ENCODE measurements around the gene NRAP.

The NRAP gene

GRCh38 chr10:113631684-113632367, 32.0 kb downstream of the NRAP start:
- no peak for TF ChIP-seq ZNF274 (IDR thresholded peaks at IDR 0.05; ENCODE audit: low read depth, low read length)
- H3K4me3 ChIP-seq (ENCODE audit: low read length) = no peak overlapping the region

- no peak for TF ChIP-seq ZNF274 (IDR thresholded peaks at IDR 0.05; ENCODE audit: low read depth, low read length)
Measured at GRCh38 chr10:113630929-113631533, 32.8 kb downstream of the NRAP start.

DNA sequence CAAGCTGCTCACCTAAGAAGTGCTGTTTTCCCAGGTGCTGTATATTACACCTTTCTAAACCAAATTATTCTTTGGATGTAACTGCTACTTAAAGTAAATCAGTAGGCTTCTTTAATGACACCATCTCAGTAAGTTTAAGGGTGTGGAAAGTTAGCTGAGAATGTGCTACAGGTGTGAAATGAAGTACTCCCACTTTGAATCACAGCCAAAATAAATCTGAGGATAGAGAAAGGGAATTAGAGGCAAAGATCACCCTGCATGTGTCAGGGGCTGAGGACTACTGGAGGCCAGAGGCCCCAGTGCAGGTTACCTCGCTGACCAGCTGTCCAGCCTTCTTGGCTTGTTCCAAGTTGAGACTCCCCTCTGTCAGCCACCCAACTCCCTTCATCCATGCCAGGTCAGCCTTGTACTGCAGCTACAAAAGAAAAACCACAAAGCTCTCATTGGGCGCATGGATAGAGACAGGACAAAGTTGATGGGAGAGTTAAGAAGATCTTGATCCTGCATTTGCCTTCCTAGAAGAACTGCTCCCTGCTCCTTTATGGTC, 35.2 kb downstream of the NRAP start:
- no peak for TF ChIP-seq ZNF274 (IDR thresholded peaks at IDR 0.05; ENCODE audit: low read depth, low read length)
- no peak overlapping the region for H3K4me3 ChIP-seq (ENCODE audit: low read length)

More at GRCh38 chr10:113630929-113631533, 32.8 kb downstream of the NRAP start:
- no peak overlapping the region for H3K4me3 ChIP-seq (ENCODE audit: low read length)

DNA sequence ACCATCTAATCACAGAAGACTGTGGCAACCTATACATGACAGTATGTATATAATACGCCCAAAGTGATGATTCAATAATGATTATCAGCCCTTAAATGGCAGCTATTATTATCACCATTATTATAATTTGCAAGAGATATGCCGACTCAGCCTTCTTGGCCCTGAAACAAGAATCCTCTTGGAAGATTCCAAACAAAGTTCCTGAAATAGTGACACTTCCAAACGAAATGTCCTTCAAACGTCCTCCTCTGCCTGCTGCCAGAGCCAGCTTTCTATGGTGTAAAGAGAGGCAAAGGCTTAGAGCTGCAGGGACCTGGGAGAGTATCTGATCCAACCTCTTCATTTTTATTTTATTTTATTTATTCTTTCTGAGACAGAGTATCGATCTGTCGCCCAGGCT, 36.0 kb downstream of the NRAP start:
- no peak for TF ChIP-seq ZNF274 (IDR thresholded peaks at IDR 0.05; ENCODE audit: low read depth, low read length)
- no peak overlapping the region for H3K4me3 ChIP-seq (ENCODE audit: low read length)

DNA sequence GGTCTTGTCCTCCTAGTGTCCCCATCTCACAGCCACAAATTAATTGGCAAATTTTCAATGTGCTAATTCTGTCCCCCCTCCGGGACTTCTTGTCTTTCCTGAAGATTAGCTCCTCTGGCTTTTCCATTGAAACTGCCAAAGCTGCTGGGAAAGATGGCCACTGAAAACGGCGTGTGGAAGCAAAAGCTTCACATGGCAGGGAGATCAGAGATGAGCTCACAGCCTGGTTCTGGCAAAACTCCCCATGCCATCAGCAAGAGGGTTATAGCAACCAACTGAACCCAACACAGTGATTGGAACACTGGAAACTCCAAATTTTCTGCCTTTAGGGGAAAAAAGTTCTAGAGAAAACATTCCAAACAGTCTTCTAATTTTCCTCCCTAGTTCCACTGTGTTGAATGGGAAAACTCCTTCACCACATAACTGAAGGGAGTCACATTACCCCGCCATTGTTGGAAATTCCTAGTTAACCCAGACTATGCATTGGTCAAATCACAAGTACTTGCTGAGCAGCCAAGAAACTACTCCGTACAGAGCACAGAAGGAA, 37.0 kb downstream of the NRAP start:
- no peak overlapping the region for H3K4me3 ChIP-seq (ENCODE audit: low read length)
- no peak for TF ChIP-seq ZNF274 (IDR thresholded peaks at IDR 0.05; ENCODE audit: low read depth, low read length)

GRCh38 chr10:113625461-113626186, 38.2 kb downstream of the NRAP start:
- H3K4me3 ChIP-seq (ENCODE audit: low read length) = no peak overlapping the region
- no peak for TF ChIP-seq ZNF274 (IDR thresholded peaks at IDR 0.05; ENCODE audit: low read depth, low read length)

DNA sequence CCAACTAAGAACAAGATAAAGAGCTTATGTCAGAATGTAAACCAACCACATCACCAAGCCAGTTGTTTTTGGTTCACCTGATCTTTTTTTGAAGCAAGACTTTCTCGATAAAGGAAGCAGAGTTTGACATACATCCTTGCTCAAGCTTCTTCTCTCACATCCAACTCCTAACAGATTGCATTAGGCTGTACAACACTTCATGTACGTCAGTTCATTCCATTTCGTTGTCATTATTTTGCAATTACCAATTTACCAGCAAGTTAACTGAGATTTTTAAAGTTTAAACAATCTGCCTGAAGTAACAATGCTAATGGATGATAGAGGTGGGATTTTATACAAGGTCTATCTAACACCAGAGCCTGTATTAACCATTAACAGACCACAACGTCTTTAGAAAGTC, 41.0 kb downstream of the NRAP start:
- no peak overlapping the region for H3K4me3 ChIP-seq (ENCODE audit: low read length)
- TF ChIP-seq ZNF274 (IDR thresholded peaks at IDR 0.05; ENCODE audit: low read depth, low read length) = no peak

DNA sequence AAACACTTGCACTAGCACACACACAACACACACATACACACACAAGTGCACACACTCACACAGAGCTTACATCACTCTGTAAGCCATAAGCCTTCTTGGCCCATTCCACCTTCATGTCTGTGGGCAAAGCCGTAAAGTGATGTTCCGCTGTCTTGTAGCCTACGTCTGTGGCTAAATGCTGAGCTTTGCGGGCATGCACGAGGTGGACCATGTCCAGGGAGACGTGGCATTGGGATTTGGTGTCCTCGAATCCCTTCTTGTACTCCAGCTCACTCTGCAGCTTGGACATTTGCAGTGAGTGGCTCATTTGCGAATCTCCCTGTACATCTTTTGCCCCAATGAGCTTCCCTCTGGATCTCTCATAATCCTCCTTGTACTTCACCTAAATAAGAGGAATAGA, 42.0 kb downstream of the NRAP start:
- no peak for TF ChIP-seq ZNF274 (IDR thresholded peaks at IDR 0.05; ENCODE audit: low read depth, low read length)
- no peak overlapping the region for H3K4me3 ChIP-seq (ENCODE audit: low read length)

- no peak for TF ChIP-seq ZNF274 (IDR thresholded peaks at IDR 0.05; ENCODE audit: low read depth, low read length)
- no peak overlapping the region for H3K4me3 ChIP-seq (ENCODE audit: low read length)
Measured at GRCh38 chr10:113620936-113621335, 42.9 kb downstream of the NRAP start.

- H3K4me3 ChIP-seq (ENCODE audit: low read length) = no peak overlapping the region
- TF ChIP-seq ZNF274 (IDR thresholded peaks at IDR 0.05; ENCODE audit: low read depth, low read length) = no peak
Measured at GRCh38 chr10:113620511-113620910, 43.3 kb downstream of the NRAP start.

GRCh38 chr10:113619401-113619800, 44.4 kb downstream of the NRAP start:
- no peak overlapping the region for H3K4me3 ChIP-seq (ENCODE audit: low read length)
- TF ChIP-seq ZNF274 (IDR thresholded peaks at IDR 0.05; ENCODE audit: low read depth, low read length) = no peak

- TF ChIP-seq ZNF274 (IDR thresholded peaks at IDR 0.05; ENCODE audit: low read depth, low read length) = no peak
- H3K4me3 ChIP-seq (ENCODE audit: low read length) = no peak overlapping the region
Measured at GRCh38 chr10:113618338-113618737, 45.5 kb downstream of the NRAP start.

DNA sequence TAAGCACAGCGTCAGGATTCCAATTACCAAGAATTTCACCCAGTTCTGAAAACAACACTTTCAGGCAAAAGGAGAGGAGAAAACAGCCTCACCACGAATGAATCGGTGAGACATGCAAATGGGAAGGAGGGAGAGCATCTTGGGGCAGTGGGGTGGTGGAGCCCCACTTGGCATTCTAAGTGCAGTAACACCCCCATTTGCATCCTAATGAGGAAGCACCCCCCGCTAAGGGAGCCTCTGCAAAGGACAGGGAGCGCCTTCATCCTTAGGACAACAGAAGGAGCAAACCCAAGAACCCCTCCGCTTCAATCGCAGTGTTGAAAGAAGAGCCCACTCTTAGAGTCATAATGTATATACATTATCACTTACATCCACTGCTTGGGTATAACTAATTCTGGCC, 46.8 kb downstream of the NRAP start:
- no peak for TF ChIP-seq ZNF274 (IDR thresholded peaks at IDR 0.05; ENCODE audit: low read depth, low read length)
- no peak overlapping the region for H3K4me3 ChIP-seq (ENCODE audit: low read length)

GRCh38 chr10:113616244-113617074, 47.4 kb downstream of the NRAP start:
- no peak overlapping the region for H3K4me3 ChIP-seq (ENCODE audit: low read length)
- TF ChIP-seq ZNF274 (IDR thresholded peaks at IDR 0.05; ENCODE audit: low read depth, low read length) = no peak

All from GM08714 (cell line).